Posterior cingulate gyrus (tissue), 11 donors: ENCODE results near the gene SYT1.
A peak's percentile ranks its signal among the peaks of the same experiment; 100 is the strongest.

Source experiments
- DNase-seq, 10 donors: peaks; one replicate each; pipeline versions ENCODE4 v3.0.0 to v3.0.0-alpha.2; 2020 to 2021; ENCODE audit warnings: mixed read lengths in 3 of 10
- intact Hi-C: fragments of 100-400 bp; cut with DNase I; formaldehyde crosslinking; loops from one replicate; pipeline ENCODE4 v1.15.1; 2023

Gene SYT1

DNA sequence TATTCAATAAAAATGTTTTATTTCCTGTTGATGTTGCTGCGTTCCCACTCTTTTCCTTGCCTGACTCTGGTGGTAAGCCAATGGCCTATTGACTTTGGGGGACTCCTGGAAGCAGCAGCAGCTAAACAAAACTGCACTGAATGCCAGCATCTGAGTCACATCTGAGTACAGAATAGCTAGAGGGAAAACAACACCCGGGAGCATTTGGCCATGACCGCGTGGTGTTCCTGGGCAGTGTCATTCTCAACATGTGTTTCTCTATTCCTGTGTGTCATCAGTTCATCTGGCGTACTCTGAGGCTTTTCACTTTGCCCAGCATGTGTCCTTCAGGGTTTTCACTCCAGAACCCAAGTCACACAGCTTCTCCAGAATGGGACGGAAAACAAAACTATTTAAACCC, 587.4 kb downstream of the SYT1 start:
- DNase-seq, result peak in 6 of 10 donors; percentile 10 to 79 (median 44)
- intact Hi-C loops, result no loop called here

DNA sequence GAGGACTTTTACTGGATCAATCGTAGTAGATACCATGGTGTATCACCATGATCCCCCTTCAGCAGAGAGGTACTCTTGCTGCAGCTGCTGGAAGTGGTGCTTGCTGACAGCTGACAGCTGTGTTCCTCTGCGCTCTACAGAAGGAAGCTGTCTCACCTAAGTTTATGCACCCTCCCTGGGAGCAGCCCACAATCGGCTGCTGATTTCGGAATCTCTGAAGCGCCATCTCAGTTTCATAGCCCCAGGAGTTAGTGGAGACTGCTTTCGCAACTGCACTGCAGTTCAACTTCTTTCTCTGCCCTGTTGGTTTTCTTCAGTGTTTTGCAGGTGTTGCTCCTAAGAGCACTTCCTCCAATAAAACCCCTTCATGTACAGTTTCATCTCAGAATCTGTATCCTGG, 588.3 kb downstream of the SYT1 start:
- DNase-seq, result no peak
- intact Hi-C loops, result no loop called here

DNA sequence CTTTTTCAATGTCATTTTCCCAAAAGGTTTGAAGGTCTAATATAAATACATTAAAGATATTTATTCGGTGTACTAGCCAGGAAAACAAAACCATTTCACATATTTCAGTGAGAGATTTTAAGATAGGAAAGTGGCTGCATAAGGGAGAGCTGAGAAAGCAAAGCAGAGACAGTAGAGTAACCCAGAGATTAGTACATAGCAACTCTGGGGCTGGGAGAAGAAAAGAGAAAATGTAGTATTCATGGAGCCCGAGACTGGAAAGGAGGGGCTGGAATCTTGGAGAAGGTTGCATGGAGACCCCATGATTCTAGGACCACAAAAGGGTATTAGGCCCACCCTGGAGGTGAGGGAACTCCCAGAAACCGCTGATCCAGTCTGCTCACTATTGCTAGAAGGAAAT, 589.2 kb downstream of the SYT1 start:
- intact Hi-C loops, result no loop called here
- DNase-seq, result no peak

DNA sequence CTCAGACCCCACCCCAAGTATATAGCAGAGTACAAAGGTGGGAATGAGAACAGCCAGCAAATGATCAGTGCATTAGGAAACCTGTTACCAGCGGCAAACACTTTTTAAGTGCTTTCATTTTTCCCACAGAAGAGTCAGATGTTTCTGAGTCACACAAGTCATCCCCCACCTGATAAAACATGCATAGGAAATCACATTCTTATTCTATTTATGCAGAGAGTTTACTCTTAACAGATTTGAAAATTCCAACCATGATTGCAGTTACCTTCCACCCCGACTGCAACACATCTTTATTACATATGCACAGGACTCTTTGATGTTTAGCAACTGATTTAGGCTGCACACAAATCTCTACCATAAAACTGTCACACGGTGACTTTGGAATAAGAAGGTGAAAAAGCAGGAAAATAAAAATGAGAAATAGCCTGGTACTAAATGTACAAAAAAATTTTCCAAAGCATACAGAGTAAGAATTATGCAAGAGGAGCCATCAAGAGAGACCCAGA, 589.8 kb downstream of the SYT1 start:
- intact Hi-C loops, result no loop called here
- DNase-seq, result no peak

DNA sequence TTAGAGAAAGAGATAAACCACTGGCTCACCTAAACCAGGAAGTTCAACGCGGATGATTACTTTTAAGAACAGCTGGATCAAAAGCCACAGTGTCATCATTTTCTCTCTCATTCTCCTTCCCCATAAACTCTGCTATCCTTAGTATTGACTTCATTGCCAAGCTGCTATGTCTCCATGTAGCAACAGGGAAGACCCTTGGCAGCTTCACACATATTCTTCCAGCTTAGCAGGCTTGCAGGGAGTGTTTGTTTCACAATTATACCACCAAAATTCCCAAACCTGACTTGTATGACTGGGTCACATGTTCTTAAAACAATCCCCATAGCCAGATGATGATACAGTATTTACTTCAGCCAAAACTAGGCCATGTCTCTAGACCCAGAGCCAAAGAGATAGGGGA, 590.7 kb downstream of the SYT1 start:
- intact Hi-C loops, result no loop called here
- DNase-seq, result no peak

DNA sequence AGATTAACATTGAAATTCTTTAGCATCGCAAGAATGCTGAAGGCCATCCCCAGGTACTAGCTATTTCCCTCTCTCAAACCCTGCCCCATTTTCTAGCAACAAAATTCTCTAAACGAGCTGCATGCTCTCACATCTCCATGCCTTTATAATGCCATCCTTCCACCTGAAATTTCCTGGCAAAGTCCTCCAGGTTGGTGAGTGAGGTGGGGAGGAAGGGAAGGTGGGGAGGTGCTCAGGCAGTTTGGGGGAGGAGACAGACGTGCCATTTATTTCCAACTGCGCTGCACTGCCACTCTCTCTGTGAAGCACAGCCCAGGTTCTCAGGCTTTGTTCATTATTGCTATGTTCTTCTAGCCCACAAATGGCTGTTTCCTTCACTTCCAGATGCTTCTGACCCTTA, 617.7 kb downstream of the SYT1 start:
- intact Hi-C loops, result no loop called here
- peak in 1 of 10 donors; percentile 80 for DNase-seq

DNA sequence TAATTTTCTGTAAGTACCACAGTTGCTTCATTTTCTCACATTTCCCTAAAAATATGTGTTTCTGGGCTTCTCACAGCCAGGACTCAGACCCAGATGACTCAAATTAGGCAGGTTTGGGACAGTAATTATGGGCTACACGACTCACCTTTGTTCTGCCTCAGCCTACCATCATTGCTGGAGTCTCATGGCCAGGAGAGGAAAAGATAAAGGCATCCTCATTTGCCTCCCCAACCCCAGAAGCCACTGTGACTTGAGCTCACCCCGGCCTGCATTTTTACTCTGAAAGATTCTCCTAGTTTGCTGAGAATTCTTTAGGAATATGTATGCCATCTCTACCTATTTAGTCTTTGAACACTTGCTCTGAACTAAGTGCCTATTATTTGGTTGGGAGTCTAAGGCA, 618.3 kb downstream of the SYT1 start:
- intact Hi-C loops, result no loop called here
- DNase-seq, result no peak

DNA sequence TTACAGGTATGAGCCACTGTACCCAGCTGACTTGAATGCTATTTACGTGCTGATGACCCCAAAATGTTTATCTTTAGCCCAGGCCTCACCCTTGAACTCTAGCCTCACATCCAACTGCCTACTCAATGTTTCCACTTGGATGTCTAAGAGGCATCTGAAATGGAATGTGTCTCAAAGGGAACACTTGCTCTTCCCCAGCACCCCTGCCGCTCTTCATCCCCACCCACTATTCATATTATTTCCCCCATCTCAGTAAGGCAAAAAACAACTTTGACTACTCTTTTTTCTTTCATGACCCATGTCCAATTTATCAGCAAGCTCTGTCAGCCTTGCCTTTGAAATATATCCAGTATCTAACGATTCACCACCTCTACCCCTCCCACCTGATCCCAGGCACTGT, 621.6 kb downstream of the SYT1 start:
- intact Hi-C loops, result no loop called here
- no peak for DNase-seq

DNA sequence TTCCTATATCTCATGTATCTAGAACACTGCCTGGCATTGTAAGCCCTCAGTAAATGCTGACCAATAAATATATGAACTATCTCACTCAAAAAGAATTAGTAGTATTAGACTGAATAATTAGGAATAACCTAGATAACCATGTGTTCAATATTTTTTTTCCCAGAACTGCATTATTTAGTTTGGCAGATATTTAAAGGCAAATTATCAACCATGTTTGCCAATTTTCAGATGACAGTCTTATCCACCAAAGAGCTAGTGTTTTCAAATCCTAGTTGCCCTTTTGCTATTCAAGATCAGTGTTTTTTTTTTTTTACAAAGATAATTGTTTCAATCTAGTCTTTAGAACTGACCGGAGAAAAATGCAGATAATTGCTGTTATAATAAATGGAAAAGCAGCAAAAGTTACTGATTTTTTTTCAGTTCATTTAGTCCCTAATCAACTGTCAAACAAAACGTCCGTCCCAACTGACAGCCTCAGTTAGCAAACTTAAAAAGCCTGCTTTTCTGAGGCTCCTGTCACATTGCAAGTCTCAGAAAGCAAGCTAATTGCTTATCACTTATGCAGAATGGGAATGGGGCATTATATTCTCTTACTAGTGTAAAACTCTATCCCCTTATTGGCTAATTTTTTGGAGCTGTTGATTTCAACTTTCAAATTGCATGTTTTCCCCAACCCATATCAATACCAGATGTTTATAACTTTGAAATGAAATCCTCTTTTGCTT, 623.0 kb downstream of the SYT1 start:
- intact Hi-C loops, result no loop called here
- no peak for DNase-seq
